ENCODE results near the gene SLC13A4.

The SLC13A4 gene

GRCh38 chr7:135723411-135723810, 4.6 kb downstream of the SLC13A4 start:
- Histone ChIP-seq H3K4me1 (ENCODE audit: insufficient read depth, low read length) (no peaks in the 10 kb centered on the region), H3K9ac (ENCODE audit: low read depth, low read length) (no peak overlapping the region), H2AFZ (ENCODE audit: low read depth, low read length) (no peak overlapping the region), H3K27ac (ENCODE audit: low read length) (no peak overlapping the region), H3K36me3 (ENCODE audit: insufficient read depth, low read length) (no peaks in the 10 kb centered on the region), H3K27me3 (ENCODE audit: insufficient read depth, low read length, poor library complexity) (no peaks in the 10 kb centered on the region), H4K20me1 (ENCODE audit: insufficient read depth, low read length) (no peaks in the 10 kb centered on the region), H3K79me2 (ENCODE audit: insufficient read depth, low read length) (no peaks in the 10 kb centered on the region), H3K4me3 (ENCODE audit: low read depth in 1 of 2, low read length in 2 of 2) (no peak overlapping the region), H3K9me3 (ENCODE audit: insufficient read depth, low read length, severe bottlenecking) (no peaks in the 10 kb centered on the region), H3K4me2 (ENCODE audit: insufficient read depth, low read length) (no peak overlapping the region)
- DNase-seq = no peak
- TF ChIP-seq EZH2 (IDR thresholded peaks at IDR 0.05; ENCODE audit: borderline replicate concordance, low read depth, low read length, severe bottlenecking) (no peak), CTCF (IDR thresholded peaks at IDR 0.05; ENCODE audit: borderline replicate concordance, extremely low read depth, low read length, poor library complexity, severe bottlenecking) (no peak)
- no peak for ATAC-seq (ENCODE audit: insufficient read depth, low read depth)

GRCh38 chr7:135721198-135721820, 6.7 kb downstream of the SLC13A4 start:
- H3K27ac ChIP-seq (ENCODE audit: low read length) = no peak overlapping the region
- H3K36me3 ChIP-seq (ENCODE audit: insufficient read depth, low read length) = no peaks in the 10 kb centered on the region
- no peak overlapping the region for H3K4me2 ChIP-seq (ENCODE audit: insufficient read depth, low read length)
- H2AFZ ChIP-seq (ENCODE audit: low read depth, low read length) = no peak overlapping the region
- no peaks in the 10 kb centered on the region for H3K27me3 ChIP-seq (ENCODE audit: insufficient read depth, low read length, poor library complexity)
- ATAC-seq (ENCODE audit: insufficient read depth, low read depth) (no peak), DNase-seq (no peak)
- no peak overlapping the region for H3K4me3 ChIP-seq (ENCODE audit: low read depth in 1 of 2, low read length in 2 of 2)
- no peaks in the 10 kb centered on the region for H3K4me1 ChIP-seq (ENCODE audit: insufficient read depth, low read length)
- TF ChIP-seq CTCF (IDR thresholded peaks at IDR 0.05; ENCODE audit: borderline replicate concordance, extremely low read depth, low read length, poor library complexity, severe bottlenecking) (no peak), EZH2 (IDR thresholded peaks at IDR 0.05; ENCODE audit: borderline replicate concordance, low read depth, low read length, severe bottlenecking) (no peak)
- no peaks in the 10 kb centered on the region for H3K9me3 ChIP-seq (ENCODE audit: insufficient read depth, low read length, severe bottlenecking)
- H4K20me1 ChIP-seq (ENCODE audit: insufficient read depth, low read length) = no peaks in the 10 kb centered on the region
- H3K79me2 ChIP-seq (ENCODE audit: insufficient read depth, low read length) = no peaks in the 10 kb centered on the region
- no peak overlapping the region for H3K9ac ChIP-seq (ENCODE audit: low read depth, low read length)

- ATAC-seq (ENCODE audit: insufficient read depth, low read depth) (no peak), DNase-seq (no peak)
- H4K20me1 ChIP-seq (ENCODE audit: insufficient read depth, low read length) = no peaks in the 10 kb centered on the region
- H3K4me2 ChIP-seq (ENCODE audit: insufficient read depth, low read length) = no peak overlapping the region
- TF ChIP-seq CTCF (IDR thresholded peaks at IDR 0.05; ENCODE audit: borderline replicate concordance, extremely low read depth, low read length, poor library complexity, severe bottlenecking) (no peak), EZH2 (IDR thresholded peaks at IDR 0.05; ENCODE audit: borderline replicate concordance, low read depth, low read length, severe bottlenecking) (no peak)
- H3K27ac ChIP-seq (ENCODE audit: low read length) = no peak overlapping the region
- no peaks in the 10 kb centered on the region for H3K9me3 ChIP-seq (ENCODE audit: insufficient read depth, low read length, severe bottlenecking)
- no peaks in the 10 kb centered on the region for H3K4me1 ChIP-seq (ENCODE audit: insufficient read depth, low read length)
- no peak overlapping the region for H3K9ac ChIP-seq (ENCODE audit: low read depth, low read length)
- no peak overlapping the region for H3K4me3 ChIP-seq (ENCODE audit: low read depth in 1 of 2, low read length in 2 of 2)
- H3K79me2 ChIP-seq (ENCODE audit: insufficient read depth, low read length) = no peaks in the 10 kb centered on the region
- H2AFZ ChIP-seq (ENCODE audit: low read depth, low read length) = no peak overlapping the region
- H3K27me3 ChIP-seq (ENCODE audit: insufficient read depth, low read length, poor library complexity) = no peaks in the 10 kb centered on the region
- H3K36me3 ChIP-seq (ENCODE audit: insufficient read depth, low read length) = no peaks in the 10 kb centered on the region
These were observed 8.3 kb downstream of the SLC13A4 start for GRCh38 chr7:135719688-135720087.

All from DND-41 (cell line).